Cardiac fibroblast (primary cell): ENCODE measurements around the gene ITGA3.

Source experiments
- DNase-seq, 2 donors: peaks; one replicate each; pipeline versions ENCODE4 v3.0.0 to v3.0.0-alpha.2; 2010; ENCODE audit warnings: low read depth in 2 of 2
- H3K4me3 ChIP-seq, 2 donors: replicated peaks in 1 of 2; 1 replicate in 1 of 2; 2 replicates in 1 of 2; pipeline ENCODE4 v1.5.1; 2011; ENCODE audit warnings: low read depth in 2 of 2, low read length in 2 of 2, mild to moderate bottlenecking in 2 of 2, moderate library complexity in 1 of 2
- TF ChIP-seq, protein P1 (sequence below): IDR thresholded peaks from one replicate; pipeline ENCODE4 v1.5.1; 2011; ENCODE audit warnings: low read depth, mild to moderate bottlenecking, low read length, inconsistent platforms

The ITGA3 gene

DNA sequence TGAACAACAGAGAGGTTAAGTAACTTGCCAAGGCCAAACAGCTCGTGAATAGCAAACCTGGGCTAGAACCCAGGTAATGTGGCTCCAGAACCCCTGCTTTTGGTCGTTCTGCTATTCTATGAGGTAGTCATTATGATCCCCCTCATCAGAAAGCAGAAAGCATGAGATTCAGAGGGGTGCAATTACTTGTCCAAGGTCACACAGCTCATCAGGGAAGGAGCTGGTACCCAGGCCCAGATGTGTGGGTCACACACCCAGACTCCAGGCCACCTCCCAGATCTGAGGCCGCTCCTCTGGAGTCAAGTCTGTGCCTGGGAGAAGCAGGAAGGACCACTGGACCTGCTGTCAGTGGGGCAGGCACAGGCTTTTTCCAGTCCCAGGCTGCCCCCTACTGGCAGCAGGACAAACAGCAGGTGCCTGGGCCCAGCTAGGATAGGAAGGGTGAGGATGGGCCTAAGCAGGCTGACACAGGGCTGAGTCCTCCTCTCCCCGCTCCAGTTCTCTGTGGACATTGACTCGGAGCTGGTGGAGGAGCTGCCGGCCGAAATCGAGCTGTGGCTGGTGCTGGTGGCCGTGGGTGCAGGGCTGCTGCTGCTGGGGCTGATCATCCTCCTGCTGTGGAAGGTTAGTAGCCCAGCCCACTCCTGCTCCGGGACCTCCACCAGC lies 31.5 kb downstream of the ITGA3 start:
- TF ChIP-seq, protein P1, sequence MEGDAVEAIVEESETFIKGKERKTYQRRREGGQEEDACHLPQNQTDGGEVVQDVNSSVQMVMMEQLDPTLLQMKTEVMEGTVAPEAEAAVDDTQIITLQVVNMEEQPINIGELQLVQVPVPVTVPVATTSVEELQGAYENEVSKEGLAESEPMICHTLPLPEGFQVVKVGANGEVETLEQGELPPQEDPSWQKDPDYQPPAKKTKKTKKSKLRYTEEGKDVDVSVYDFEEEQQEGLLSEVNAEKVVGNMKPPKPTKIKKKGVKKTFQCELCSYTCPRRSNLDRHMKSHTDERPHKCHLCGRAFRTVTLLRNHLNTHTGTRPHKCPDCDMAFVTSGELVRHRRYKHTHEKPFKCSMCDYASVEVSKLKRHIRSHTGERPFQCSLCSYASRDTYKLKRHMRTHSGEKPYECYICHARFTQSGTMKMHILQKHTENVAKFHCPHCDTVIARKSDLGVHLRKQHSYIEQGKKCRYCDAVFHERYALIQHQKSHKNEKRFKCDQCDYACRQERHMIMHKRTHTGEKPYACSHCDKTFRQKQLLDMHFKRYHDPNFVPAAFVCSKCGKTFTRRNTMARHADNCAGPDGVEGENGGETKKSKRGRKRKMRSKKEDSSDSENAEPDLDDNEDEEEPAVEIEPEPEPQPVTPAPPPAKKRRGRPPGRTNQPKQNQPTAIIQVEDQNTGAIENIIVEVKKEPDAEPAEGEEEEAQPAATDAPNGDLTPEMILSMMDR = peak; percentile 98

DNA sequence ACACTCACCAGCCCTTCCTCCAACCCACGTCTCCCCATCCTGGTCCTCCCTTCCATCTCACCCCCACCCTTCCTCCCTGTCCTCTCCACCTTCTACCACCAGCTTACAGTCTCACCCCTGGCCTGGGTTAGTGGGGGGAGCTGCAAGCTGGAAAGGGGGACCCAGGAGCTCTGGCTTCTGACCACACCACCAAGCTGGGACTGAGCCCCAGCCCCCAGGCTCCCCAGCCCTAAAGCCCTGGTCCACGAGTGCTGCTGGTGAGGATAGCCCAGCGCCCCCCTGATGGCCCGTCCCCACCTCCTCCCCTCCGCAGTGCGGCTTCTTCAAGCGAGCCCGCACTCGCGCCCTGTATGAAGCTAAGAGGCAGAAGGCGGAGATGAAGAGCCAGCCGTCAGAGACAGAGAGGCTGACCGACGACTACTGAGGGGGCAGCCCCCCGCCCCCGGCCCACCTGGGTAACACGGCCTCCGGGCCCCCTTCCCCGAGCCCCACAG lies 32.0 kb downstream of the ITGA3 start:
- DNase-seq = no peak
- TF ChIP-seq, protein P1 = no peak
- no peak overlapping the region for H3K4me3 ChIP-seq

More for the DNA sequence above, 31.5 kb downstream of the ITGA3 start:
- H3K4me3 ChIP-seq = no peak overlapping the region
- peak; percentile 80 to 82 for DNase-seq

DNA sequence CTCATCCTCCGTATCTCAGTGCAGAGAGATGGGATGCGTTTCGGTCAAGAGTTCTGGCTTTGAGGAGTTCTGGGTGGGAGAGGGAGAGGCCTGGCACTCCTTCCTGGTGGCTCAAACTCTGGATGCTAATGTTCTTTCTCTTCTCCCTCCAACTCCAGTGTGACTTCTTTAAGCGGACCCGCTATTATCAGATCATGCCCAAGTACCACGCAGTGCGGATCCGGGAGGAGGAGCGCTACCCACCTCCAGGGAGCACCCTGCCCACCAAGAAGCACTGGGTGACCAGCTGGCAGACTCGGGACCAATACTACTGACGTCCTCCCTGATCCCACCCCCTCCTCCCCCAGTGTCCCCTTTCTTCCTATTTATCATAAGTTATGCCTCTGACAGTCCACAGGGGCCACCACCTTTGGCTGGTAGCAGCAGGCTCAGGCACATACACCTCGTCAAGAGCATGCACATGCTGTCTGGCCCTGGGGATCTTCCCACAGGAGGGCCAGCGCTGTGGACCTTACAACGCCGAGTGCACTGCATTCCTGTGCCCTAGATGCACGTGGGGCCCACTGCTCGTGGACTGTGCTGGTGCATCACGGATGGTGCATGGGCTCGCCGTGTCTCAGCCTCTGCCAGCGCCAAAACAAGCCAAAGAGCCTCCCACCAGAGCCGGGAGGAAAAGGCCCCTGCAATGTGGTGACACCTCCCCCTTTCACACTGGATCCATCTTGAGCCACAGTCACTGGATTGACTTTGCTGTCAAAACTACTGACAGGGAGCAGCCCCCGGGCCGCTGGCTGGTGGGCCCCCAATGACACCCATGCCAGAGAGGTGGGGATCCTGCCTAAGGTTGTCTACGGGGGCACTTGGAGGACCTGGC lies 33.3 kb downstream of the ITGA3 start:
- no peak overlapping the region for H3K4me3 ChIP-seq
- TF ChIP-seq, protein P1 = no peak
- DNase-seq = no peak

DNA sequence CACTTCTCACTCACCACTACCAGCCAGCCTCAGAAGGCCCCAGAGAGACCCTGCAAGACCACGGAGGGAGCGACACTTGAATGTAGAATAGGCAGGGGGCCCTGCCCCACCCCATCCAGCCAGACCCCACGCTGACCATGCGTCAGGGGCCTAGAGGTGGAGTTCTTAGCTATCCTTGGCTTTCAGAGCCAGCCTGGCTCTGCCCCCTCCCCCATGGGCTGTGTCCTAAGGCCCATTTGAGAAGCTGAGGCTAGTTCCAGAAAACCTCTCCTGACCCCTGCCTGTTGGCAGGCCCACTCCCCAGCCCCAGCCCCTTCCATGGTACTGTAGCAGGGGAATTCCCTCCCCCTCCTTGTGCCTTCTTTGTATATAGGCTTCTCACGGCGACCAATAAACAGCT lies 34.2 kb downstream of the ITGA3 start:
- TF ChIP-seq, protein P1 = no peak
- no peak for DNase-seq
- H3K4me3 ChIP-seq = no peak overlapping the region

DNA sequence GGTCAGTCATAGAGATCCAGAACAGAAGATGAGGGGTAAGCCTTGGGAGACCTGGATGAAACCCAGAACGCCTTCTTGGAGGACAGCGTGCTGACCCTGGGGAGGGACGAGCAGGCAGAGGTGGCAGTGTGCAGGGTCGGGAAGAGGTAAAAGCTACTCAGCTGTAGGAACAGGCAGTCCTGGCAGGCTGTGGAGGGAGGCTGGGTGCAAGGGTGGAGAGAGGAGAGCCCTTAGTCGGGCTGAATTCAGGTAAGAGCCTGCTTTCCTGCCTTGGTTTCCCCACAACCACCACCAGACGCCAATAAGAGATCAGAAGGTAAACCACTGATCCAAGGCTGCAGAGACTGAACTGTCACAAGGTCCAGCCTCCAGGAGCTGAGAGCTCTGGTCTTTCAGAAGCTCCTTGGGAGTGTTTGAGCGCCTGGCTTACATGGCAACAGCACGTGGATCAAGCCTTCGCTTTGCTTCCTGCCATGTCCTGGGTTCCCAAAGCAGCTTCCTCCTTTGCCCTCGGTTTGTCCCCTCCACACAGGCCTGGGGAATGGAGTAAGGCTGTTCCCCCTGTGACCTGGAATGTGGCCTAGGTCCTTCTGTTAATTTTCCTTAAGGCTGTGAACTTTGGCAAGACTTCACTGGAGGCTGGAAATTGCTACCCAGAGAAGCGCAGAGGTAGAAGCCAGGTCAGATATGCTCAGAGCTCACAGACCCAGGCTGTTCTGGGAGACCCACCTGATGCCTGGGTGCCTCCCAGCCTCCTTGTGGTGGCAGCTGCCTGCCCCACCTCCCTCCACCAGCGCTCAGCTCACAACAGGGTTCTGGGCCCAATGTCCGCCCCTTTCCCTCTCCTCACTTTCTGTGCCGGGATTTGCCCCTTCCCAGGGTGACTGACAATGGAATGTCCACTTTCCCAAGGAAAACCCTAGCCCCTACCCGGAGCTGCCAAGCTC lies 35.3 kb downstream of the ITGA3 start:
- H3K4me3 ChIP-seq = no peak overlapping the region
- DNase-seq = no peak
- TF ChIP-seq, protein P1 = no peak

DNA sequence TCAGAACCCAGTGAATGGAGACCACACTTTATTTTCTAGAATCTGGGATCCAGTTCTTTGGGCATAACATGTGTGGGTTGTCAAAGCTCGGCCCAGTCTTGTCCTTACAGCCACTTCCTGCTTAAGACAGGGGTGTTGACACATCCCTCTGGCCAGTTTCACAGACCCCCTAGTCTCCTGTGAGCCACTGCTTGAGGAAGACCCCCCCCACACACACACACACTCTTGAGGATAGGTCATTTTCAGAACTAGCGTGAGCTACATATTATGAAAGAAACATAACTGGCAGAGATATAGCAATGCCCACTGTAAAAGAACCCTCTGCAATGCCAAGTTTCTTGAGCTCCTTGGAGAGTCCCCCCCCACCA lies 36.0 kb downstream of the ITGA3 start:
- no peak for DNase-seq
- TF ChIP-seq, protein P1 = no peak
- H3K4me3 ChIP-seq = no peak overlapping the region
